ENCODE measurements around the gene FGF14.

Gene FGF14

GRCh38 chr13:102237230-102237629 lies 164.6 kb downstream of the FGF14 start:
- DNase-seq = no peak

DNA sequence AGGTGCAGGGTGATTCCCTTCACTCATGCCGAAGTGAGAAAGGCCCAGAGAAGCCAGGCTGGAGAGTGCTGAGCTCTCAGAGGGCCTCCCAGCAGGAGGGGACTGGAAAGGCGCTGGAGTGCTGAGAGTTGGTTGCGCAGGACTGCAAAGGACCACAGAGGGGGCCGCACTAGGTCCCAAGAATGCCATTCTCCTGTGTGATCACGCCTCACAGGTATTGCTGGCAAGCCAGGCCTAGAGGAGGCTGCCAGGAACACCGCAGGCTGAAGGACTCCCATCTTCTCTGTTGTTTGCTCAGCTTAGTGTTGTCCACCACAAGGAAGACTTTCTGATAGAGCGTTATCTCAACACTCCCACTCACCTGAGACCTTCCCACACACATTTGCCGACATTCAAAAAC lies 165.0 kb downstream of the FGF14 start:
- DNase-seq = no peak

GRCh38 chr13:102236341-102236740 lies 165.5 kb downstream of the FGF14 start:
- DNase-seq = no peak

- no peak for DNase-seq
Observed at GRCh38 chr13:102235689-102236088, 166.2 kb downstream of the FGF14 start.

GRCh38 chr13:102234618-102235017 lies 167.2 kb downstream of the FGF14 start:
- no peak for DNase-seq

GRCh38 chr13:102233566-102234208 lies 168.2 kb downstream of the FGF14 start:
- no peak for DNase-seq

DNA sequence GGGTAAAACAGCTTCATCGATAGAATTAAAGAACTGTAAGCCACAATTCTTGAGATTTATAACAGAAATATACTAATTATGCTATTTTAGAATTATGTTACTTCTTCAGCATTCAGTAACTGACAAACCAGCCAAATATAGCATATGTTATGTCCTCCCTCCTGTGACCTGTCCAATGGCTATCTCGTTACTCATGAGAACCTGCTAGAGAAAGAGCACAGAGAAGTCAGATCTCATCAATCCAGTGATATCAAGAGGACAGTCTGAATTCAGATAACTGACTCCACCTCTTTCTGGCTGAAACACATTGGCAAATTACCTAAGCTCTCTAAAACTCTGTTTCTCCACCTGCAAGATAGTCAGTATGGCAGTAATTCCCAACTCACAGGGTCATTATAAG lies 170.4 kb downstream of the FGF14 start:
- no peak for DNase-seq

DNA sequence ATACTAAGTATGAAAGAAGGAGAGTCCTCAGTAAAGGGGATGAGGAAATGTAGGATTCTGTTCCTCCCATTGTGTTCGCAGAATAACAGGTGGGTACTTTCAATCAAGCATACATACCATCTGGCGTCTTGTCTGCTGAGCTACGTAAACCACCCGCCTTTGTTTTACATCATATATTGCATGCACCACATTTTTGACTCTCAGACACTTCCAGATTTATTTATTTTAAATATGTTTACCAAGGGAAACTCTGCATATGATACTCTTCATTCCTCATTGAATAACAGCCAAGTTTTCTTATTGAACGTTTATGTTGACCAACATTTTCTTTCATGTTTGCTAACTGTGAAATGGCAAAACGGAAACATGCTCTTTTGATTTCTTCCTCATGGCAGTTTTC lies 174.1 kb downstream of the FGF14 start:
- DNase-seq = no peak

DNA sequence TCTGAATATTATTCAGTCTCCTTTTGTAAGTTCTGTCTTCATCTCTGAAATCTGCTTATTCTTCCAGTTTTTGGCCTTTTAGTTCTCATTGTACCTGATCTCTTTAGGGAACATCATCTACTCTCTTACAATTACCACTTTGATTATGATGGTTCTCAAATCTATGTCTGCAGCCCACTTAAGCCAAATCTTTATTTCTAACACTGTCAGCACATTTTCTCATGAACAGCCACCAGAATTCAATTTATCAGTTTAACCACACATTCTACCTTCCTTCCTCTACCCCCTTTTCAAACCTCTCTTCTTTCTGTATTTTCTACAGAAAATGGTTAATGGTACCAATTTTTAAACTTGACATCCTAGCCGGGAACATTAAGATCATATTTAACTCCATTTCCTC lies 175.3 kb downstream of the FGF14 start:
- DNase-seq = no peak

DNA sequence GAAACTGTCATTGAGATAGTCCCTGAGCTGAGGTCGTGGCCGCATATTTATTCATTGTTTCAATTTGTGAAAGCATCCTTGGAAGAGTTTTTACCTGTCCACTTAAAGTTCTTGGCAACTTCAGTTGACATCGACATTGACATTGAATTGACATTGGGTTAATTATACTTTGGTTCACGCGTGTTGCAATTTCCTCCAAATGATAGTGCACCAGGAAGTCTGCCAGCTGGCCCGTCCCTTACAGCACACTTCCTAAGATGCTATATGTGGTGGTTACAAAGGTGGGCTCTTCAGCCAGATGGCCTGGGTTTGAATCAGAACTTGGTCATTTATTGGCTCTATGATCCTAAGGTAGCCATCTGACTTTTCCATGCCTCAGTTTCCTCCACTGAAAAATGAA lies 176.0 kb downstream of the FGF14 start:
- no peak for DNase-seq

DNA sequence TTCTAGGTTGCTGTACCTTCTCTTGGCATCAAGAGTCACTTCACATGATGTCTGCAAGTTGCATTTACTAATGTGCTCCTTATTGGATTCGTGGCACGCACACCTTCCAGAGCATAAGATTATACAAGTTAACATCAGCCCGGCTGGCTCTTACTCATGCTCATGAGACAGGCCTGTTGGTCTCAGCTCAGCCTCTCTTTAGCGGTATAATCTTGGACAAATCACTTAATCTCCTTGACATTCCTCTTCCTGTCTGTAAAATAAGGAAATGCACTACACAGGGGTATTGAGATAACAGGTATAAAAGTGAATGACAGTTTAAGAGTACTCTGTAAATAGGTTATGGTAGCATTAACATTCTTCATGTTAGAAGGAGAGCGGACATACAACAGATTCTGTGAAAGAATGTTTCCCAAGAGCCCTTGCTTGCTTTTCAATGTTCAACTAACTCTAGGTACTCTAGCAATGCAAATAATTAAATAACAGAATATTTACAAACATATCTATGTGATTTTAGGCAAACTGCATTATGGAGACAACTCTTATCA lies 181.1 kb downstream of the FGF14 start:
- DNase-seq = no peak

- no peak for DNase-seq
Observed at GRCh38 chr13:102214956-102215355, 186.9 kb downstream of the FGF14 start.

DNA sequence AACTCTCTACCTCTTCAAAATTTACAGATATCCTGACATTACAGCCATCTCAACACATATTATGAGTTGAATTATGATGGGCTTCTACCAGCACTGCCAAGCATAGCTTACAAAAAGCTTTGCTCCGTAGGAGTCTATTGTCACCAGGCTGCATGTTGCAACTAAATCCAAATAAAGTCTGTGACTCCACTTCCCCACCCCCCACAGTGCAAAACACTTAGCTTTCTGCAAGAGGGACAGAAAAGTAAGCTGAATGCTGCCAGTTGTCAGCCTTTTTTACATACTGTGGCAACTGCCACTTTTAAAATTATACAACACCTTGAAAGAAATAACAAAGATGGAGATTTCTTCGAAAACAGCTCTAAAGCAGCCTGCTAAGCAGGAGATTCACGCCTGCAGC lies 189.1 kb downstream of the FGF14 start:
- DNase-seq = no peak

DNA sequence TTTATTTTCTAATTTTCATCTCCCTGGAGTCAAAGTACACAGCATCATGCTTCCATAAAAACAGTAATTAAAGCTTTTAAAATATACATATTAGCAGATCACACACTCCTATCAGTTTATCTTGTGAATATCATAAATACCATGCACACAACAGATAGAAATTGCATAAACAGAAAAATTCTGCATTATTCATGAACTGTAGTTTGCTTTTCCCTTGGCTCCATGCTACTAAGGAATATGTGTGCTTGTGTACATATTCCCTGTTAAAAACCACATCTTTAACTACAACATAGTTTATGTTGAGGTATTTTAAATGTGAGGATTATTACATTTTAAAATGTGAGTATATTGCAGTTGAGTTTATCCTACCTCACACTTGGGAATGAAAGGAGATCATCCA lies 193.5 kb downstream of the FGF14 start:
- DNase-seq = no peak

DNA sequence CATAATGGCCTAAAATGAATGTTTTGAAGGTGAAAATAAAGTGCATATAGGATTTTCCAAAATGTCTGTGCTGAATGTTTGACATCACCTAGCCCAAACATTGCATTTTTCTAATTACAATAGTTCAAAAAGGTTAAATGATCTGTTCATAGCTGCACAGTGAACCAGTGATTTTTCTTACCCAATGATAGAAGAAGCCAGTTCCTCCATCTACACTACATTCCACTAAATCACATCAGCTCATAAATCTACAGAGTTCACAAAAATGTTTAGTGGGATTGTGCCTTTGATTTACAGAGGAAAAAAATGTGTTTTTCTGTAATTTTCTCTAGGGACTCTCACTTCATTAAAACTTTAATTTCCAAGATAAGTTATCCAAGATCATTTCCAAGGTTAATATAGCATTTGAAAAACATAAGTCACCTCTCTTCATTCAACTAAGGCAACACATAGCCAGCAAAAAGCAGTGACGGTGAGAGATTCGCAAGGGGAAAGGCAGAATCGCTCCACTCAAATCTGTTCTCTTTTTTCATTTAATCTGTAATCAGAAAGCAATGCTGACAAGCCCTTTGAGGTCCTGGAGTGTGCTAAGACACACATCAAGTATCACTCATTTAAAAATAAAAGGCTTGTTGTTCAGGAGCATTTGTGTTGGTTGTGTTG lies 194.0 kb downstream of the FGF14 start:
- DNase-seq = no peak

- no peak for DNase-seq
Observed at GRCh38 chr13:102203718-102204117, 198.1 kb downstream of the FGF14 start.

GRCh38 chr13:102198418-102199311 lies 203.2 kb downstream of the FGF14 start:
- no peak for DNase-seq

GRCh38 chr13:102197193-102197592 lies 204.7 kb downstream of the FGF14 start:
- no peak for DNase-seq

GRCh38 chr13:102195566-102196462 lies 206.0 kb downstream of the FGF14 start:
- DNase-seq = no peak

GRCh38 chr13:102192858-102193257 lies 209.0 kb downstream of the FGF14 start:
- DNase-seq = no peak

- DNase-seq = no peak
Observed at GRCh38 chr13:102191951-102192502, 209.8 kb downstream of the FGF14 start.

DNA sequence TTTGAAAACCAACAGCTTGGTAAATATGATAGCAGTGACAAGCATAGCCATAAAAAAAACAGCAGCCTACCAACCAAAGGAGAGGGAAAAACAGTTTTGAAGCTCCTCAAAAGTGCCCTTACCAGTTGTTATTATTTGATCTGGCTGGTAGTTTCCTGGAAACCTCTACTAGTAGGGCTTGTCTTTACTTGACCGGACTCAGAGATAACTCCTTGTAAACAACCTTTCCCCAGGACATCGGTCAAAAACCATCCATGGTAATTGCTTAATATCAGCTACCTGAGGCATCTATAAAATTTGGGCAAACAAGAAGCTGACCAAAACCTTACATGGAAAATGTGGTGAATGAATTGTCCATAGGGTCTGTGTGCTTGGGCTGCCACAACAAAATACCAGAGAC lies 210.9 kb downstream of the FGF14 start:
- no peak for DNase-seq
